Testis (tissue), 3 donors: ENCODE data around the gene THRB. TPM values are rescaled to one million over a fixed set of nuclear protein-coding genes. Genes with fewer than 3 reads are reported as not detected.

Experiments used
- DNase-seq: peaks from one replicate; pipeline ENCODE4 v3.0.0-alpha.2; 2019
- H3K27ac ChIP-seq, 2 donors: fragments of 200-600 bp; sonication (generic); one replicate each; pipeline ENCODE4 v1.5.1; 2019
- H3K27me3 ChIP-seq: fragments of 200-600 bp; sonication (generic); one replicate; pipeline ENCODE4 v1.5.1; 2019
- H3K36me3 ChIP-seq: fragments of 200-600 bp; sonication (generic); one replicate; pipeline ENCODE4 v1.5.1; 2017; ENCODE audit warnings: low read depth; ENCODE audit errors: missing control alignments
- H3K4me1 ChIP-seq: fragments of 200-600 bp; sonication (generic); one replicate; pipeline ENCODE4 v1.5.1; 2019
- H3K4me3 ChIP-seq, 2 donors: fragments of 200-600 bp; sonication (generic); one replicate each; pipeline ENCODE4 v1.5.1; 2017 to 2019
- H3K9me3 ChIP-seq: fragments of 200-600 bp; sonication (generic); one replicate; pipeline ENCODE4 v1.5.1; 2017
- POLR2A ChIP-seq: fragments of 450-650 bp; IDR thresholded peaks from one replicate; pipeline ENCODE4 v1.6.1; 2017; ENCODE audit warnings: antibody characterized with exemption, mild to moderate bottlenecking, moderate library complexity
- WGBS, 2 donors: methylation state at CpG; one replicate each; pipeline ENCODE4 v1.1.5; 2018; 5-methylcytosine and 5-hydroxymethylcytosine counted together
- intact Hi-C: fragments of 100-400 bp; cut with DNase I; formaldehyde crosslinking; loops from one replicate; pipeline ENCODE4 v1.15.1; 2023; ENCODE audit warnings: low total_unique reads
- polyA plus RNA-seq: library from polyadenylated mRNA; stranded (reverse); fragments of 350-450 nt; fragmentation: Illumina TruSeq; extraction: RNeasy Lipid Tissue Mini Kit (QIAGEN cat#74804); gene quantifications from one replicate; pipeline ENCODE4 v1.2.3, GENCODE V29; 2014; ENCODE audit warnings: low read depth, low replicate concordance; ENCODE audit not compliant: insufficient read depth
- total RNA-seq, 2 donors: library from RNA; depleted of rRNA; stranded (reverse); fragments of >200 nt; gene quantifications; one replicate each; pipeline ENCODE4 v1.2.3, GENCODE V29; 2016
- TF ChIP-seq, protein P1 (sequence below), 3 experiments: fragments of 450-650 bp in 2 of 3; fragments of 200-600 bp in 1 of 3; sonication (generic) in 1 of 3; IDR thresholded peaks; one replicate each; pipeline ENCODE4 v1.5.1; 2016 to 2019; ENCODE audit warnings: antibody characterized with exemption in 3 of 3, mild to moderate bottlenecking in 2 of 3, moderate library complexity in 1 of 3

THRB gene
- total and polyA plus RNA-seq, 3 donors from 2014 or later: 1.3 to 2.0 (median 1.4) TPM

DNA sequence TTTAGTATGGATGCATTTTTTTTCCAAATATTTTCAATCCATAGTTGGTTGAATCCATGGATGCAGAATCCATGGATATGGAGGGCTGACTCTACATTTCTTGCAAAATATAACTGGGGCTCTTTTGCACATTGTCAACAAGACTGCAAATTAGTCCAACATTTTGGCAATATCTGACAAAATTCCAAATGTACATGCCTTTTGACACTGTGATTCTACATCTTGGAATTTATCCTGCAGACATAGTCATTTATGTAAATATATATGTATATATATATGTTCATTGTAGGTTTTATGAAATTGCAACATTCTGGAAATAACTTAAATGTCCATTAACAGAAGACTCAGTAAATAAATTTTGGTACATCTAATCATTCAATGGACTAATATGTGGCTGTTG is 203.0 kb downstream of the THRB start:
- H3K27ac ChIP-seq: no peak overlapping the region
- H3K27me3 ChIP-seq: no peaks in the 10 kb centered on the region
- no peaks in the 10 kb centered on the region for H3K36me3 ChIP-seq
- TF ChIP-seq, protein P1, sequence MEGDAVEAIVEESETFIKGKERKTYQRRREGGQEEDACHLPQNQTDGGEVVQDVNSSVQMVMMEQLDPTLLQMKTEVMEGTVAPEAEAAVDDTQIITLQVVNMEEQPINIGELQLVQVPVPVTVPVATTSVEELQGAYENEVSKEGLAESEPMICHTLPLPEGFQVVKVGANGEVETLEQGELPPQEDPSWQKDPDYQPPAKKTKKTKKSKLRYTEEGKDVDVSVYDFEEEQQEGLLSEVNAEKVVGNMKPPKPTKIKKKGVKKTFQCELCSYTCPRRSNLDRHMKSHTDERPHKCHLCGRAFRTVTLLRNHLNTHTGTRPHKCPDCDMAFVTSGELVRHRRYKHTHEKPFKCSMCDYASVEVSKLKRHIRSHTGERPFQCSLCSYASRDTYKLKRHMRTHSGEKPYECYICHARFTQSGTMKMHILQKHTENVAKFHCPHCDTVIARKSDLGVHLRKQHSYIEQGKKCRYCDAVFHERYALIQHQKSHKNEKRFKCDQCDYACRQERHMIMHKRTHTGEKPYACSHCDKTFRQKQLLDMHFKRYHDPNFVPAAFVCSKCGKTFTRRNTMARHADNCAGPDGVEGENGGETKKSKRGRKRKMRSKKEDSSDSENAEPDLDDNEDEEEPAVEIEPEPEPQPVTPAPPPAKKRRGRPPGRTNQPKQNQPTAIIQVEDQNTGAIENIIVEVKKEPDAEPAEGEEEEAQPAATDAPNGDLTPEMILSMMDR (IDR thresholded peaks at IDR 0.05): no peak
- no peak for TF ChIP-seq POLR2A
- no peaks in the 10 kb centered on the region for H3K4me1 ChIP-seq
- DNase-seq: no peak
- no peak overlapping the region for H3K4me3 ChIP-seq
- no peaks in the 10 kb centered on the region for H3K9me3 ChIP-seq
- intact Hi-C loops: no loop called here

DNA sequence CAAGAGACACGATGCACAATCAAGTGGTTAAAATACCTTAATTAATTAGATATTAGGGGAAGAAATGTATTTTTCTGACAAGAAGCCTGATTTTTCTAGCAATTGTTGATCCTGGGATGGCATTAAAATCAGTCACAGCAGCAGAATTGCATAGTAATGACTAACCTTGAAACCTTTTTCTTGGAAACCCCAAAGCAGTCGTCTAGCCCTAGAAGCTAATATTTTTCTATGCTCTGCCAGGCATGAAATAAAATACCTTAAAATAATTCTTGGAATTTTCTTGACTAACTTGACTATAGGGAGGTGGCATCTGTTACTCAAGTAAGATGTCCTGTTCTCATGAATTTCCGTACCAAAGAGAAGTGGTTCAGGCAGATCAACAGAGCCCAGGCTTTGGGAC is 204.1 kb downstream of the THRB start:
- Histone ChIP-seq H3K4me1 (no peaks in the 10 kb centered on the region), H3K27me3 (no peaks in the 10 kb centered on the region), H3K9me3 (no peaks in the 10 kb centered on the region), H3K36me3 (no peaks in the 10 kb centered on the region), H3K4me3 (no peak overlapping the region), H3K27ac (no peak overlapping the region)
- WGBS, 2 donors: 80 to 89% methylated on average over 3 of the region's 3 CpGs
- TF ChIP-seq POLR2A: no peak
- TF ChIP-seq, protein P1 (IDR thresholded peaks at IDR 0.05): no peak
- DNase-seq: no peak
- intact Hi-C loops: no loop called here

DNA sequence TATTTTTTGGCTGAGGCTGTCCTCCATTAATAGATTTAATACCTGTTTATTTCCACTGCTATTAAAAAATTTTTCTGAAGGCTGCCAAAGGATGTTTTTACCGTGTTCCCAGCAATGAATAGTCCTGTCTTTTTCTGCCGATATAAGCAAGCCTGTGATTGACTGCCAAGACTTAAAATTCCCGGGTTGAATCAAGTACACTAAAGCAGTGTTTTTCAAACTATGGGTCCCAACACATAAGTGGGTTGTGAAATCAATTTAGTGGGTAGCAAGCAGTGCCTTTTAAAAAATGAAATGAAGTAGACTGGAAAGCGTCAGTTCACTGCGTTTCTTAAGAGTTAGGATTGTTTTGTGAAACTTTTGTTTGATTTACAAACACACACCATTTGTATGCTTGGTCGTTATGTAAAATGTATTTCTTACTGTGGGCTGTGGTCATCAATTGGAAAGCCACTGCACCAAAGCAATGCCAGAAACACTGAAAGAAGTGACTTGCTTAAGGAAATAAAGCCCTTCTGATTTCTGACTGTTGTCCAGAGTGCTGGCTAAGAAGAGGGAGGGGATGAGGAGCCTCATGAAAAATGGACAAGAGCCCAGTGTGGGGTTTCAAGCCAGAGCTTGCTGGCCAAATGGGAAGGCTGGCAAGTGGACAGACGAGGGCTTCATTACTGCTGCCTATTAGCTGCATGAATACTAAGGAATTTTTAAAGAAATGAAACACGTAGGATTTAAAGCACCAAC is 206.0 kb downstream of the THRB start:
- no peaks in the 10 kb centered on the region for H3K27me3 ChIP-seq
- no peak for DNase-seq
- H3K36me3 ChIP-seq: no peaks in the 10 kb centered on the region
- no peaks in the 10 kb centered on the region for H3K4me1 ChIP-seq
- 62 to 64% methylated on average over 8 of the region's 8 CpGs for WGBS, 2 donors
- H3K9me3 ChIP-seq: no peaks in the 10 kb centered on the region
- TF ChIP-seq, protein P1 (IDR thresholded peaks at IDR 0.05): no peak
- TF ChIP-seq POLR2A: no peak
- H3K4me3 ChIP-seq: no peak overlapping the region
- no peak overlapping the region for H3K27ac ChIP-seq
- intact Hi-C loops: no loop called here

GRCh38 chr3:24287755-24288450 is 206.7 kb downstream of the THRB start:
- no peak overlapping the region for H3K27ac ChIP-seq
- intact Hi-C loops: no loop called here
- 59 to 60% methylated on average over 3 of the region's 3 CpGs for WGBS, 2 donors
- H3K36me3 ChIP-seq: no peaks in the 10 kb centered on the region
- no peaks in the 10 kb centered on the region for H3K27me3 ChIP-seq
- TF ChIP-seq, protein P1 (IDR thresholded peaks at IDR 0.05): no peak
- no peak for TF ChIP-seq POLR2A
- no peaks in the 10 kb centered on the region for H3K9me3 ChIP-seq
- no peak for DNase-seq
- H3K4me3 ChIP-seq: no peak overlapping the region
- no peaks in the 10 kb centered on the region for H3K4me1 ChIP-seq
